Lung (tissue), 12 donors: Measurements from ENCODE around the gene CHST1. TPM values are rescaled to one million over a fixed set of nuclear protein-coding genes. Genes with fewer than 3 reads are reported as not detected.

Source experiments
- ATAC-seq: fragments of 200-7000 bp; cut with Tn5 transposase; one replicate; pipeline ENCODE4 v1.9.1; 2020; ENCODE audit warnings: moderate number of reproducible peaks; ENCODE audit not compliant: insufficient read depth, low FRiP score
- DNase-seq, 3 donors: peaks; one replicate each; pipeline ENCODE4 v3.0.0-alpha.2; 2013 to 2017
- H3K27ac ChIP-seq, 2 donors: one replicate each; pipeline ENCODE4 v1.5.1; 2013; ENCODE audit warnings: mild to moderate bottlenecking in 2 of 2, moderate library complexity in 2 of 2, control low read depth in 1 of 2, inconsistent platforms in 1 of 2, low read depth in 1 of 2, low read length in 1 of 2
- H3K27me3 ChIP-seq, 3 donors: one replicate each; pipeline ENCODE4 v1.5.1; 2013; ENCODE audit warnings: low read length in 2 of 3; ENCODE audit not compliant: control insufficient read depth in 3 of 3, insufficient read depth in 3 of 3
- H3K36me3 ChIP-seq, 4 donors: one replicate each; pipeline ENCODE4 v1.5.1; 2013; ENCODE audit warnings: low read length in 4 of 4, mild to moderate bottlenecking in 1 of 4, moderate library complexity in 1 of 4; ENCODE audit not compliant: control insufficient read depth in 4 of 4, insufficient read depth in 4 of 4
- H3K4me1 ChIP-seq, 5 donors: one replicate each; pipeline ENCODE4 v1.5.1; 2013; ENCODE audit warnings: low read length in 5 of 5, mild to moderate bottlenecking in 2 of 5, moderate library complexity in 1 of 5; ENCODE audit not compliant: control insufficient read depth in 5 of 5, insufficient read depth in 5 of 5
- H3K4me3 ChIP-seq: one replicate; pipeline ENCODE4 v1.5.1; 2013; ENCODE audit warnings: mild to moderate bottlenecking, control low read depth, moderate library complexity
- H3K9ac ChIP-seq, 2 donors: one replicate each; pipeline ENCODE4 v1.5.1; 2013; ENCODE audit warnings: low read length in 2 of 2, control low read depth in 1 of 2; ENCODE audit not compliant: insufficient read depth in 1 of 2
- H3K9me3 ChIP-seq, 4 donors: one replicate each; pipeline ENCODE4 v1.5.1; 2013; ENCODE audit warnings: low read length in 3 of 4, mild to moderate bottlenecking in 1 of 4, moderate library complexity in 1 of 4; ENCODE audit not compliant: control insufficient read depth in 4 of 4, insufficient read depth in 3 of 4
- CTCF ChIP-seq: IDR thresholded peaks from 2 replicates; pipeline ENCODE4 v1.5.1; 2012; ENCODE audit warnings: mild to moderate bottlenecking; ENCODE audit errors: control extremely low read depth, extremely low read depth
- WGBS, 2 donors: extraction: QIAGEN DNeasy Blood & Tissue Kit; methylation state at CpG; one replicate each; pipeline ENCODE4 v1.1.7; 2013; 5-methylcytosine and 5-hydroxymethylcytosine counted together
- polyA plus RNA-seq, 2 donors: library from polyadenylated mRNA; stranded (reverse); fragments of 200-250 nt; gene quantifications; one replicate each; pipeline ENCODE4 v1.2.1, GENCODE V29; 2013
- total RNA-seq, 2 donors: library from RNA; depleted of rRNA in 1 of 2; stranded (reverse); fragments of >200 nt in 1 of 2; gene quantifications; one replicate each; pipeline ENCODE4 v1.2.1, GENCODE V29; 2014 to 2021
- donor health status: control.
- donor health status: control.
- donor health status: Bipolar disorder and iron deficiency.
- donor health status: healthy.
- donor health status: DM: yes; HTN: yes; CAD: no.

CHST1 gene
- total and polyA plus RNA-seq, 4 donors, result 1.7 to 2.4 (median 1.9) TPM

DNA sequence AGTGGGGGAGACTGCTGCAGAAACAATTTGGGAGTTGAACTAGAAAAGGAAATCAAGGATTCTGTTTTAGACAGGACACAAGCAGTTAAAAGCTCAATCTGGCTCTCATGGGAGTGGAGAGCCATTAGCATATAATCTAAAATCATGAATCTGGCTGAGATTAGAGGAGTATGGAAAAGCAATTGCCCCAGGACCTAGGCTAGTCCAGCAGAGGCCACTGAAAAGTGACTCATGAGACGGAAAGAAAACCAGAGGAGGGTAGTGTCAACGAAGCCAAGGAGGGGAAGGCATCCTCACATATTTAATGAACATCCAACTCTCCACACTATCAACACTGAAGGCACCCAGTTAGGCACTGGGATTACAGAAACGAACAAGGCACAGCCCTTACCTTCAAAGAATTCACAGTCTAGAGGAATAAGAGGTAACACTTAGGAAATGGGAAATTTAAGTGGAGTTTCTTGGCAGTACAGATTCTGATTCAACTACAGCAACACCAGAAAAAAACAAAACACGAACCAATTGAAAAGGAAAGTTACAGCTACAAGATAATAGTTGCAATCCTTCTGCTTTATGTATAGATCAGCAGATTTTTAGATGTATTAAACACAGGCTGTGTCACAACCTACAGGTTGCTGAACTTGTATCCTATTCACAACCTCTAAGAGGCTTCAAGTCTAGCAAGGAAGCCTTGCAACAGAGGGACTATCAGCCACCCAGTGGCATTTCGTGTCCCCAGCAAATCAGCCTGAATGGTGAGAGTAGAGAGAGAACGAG is 43.7 kb upstream of the CHST1 start:
- no peak for TF ChIP-seq CTCF
- H3K27me3 ChIP-seq, result peaks cover 0 to 21% (median 4%) of the 10 kb centered on the region in 3 donors
- no peak overlapping the region for H3K27ac ChIP-seq
- H3K4me1 ChIP-seq, result no peaks in the 10 kb centered on the region
- WGBS, 2 donors, result 60 to 85% methylated on average over 6 of the region's 6 CpGs
- no peak overlapping the region for H3K9ac ChIP-seq
- ATAC-seq (no peak), DNase-seq (no peak)
- no peak overlapping the region for H3K4me3 ChIP-seq
- no peaks in the 10 kb centered on the region for H3K36me3 ChIP-seq
- H3K9me3 ChIP-seq, result no peaks in the 10 kb centered on the region

- Histone ChIP-seq H3K36me3 (no peaks in the 10 kb centered on the region), H3K27ac (no peak overlapping the region), H3K9ac (no peak overlapping the region), H3K4me3 (no peak overlapping the region), H3K9me3 (no peaks in the 10 kb centered on the region), H3K27me3 (peaks cover 0 to 19% (median 0%) of the 10 kb centered on the region in 3 donors), H3K4me1 (no peaks in the 10 kb centered on the region)
- whole genome bisulfite sequencing, 2 donors, result 44 to 51% methylated on average over 2 of the region's 2 CpGs
- DNase-seq, result no peak
- no peak for TF ChIP-seq CTCF
- no peak for ATAC-seq
Measured at GRCh38 chr11:45704635-45705034, 39.2 kb upstream of the CHST1 start.

GRCh38 chr11:45704133-45704532 is 38.7 kb upstream of the CHST1 start:
- Histone ChIP-seq H3K27me3 (peaks cover 0 to 15% (median 0%) of the 10 kb centered on the region in 3 donors), H3K9ac (no peak overlapping the region), H3K4me1 (no peaks in the 10 kb centered on the region), H3K36me3 (no peaks in the 10 kb centered on the region), H3K9me3 (no peaks in the 10 kb centered on the region), H3K27ac (no peak overlapping the region), H3K4me3 (no peak overlapping the region)
- no peak for ATAC-seq
- WGBS, 2 donors, result 74 to 76% methylated on average over 4 of the region's 4 CpGs
- no peak for TF ChIP-seq CTCF
- DNase-seq, result no peak
